Measurements from ENCODE around the gene SYNDIG1L.

The SYNDIG1L gene

GRCh38 chr14:74358176-74358829 lies 67.7 kb downstream of the SYNDIG1L start:
- no peak for DNase-seq

DNA sequence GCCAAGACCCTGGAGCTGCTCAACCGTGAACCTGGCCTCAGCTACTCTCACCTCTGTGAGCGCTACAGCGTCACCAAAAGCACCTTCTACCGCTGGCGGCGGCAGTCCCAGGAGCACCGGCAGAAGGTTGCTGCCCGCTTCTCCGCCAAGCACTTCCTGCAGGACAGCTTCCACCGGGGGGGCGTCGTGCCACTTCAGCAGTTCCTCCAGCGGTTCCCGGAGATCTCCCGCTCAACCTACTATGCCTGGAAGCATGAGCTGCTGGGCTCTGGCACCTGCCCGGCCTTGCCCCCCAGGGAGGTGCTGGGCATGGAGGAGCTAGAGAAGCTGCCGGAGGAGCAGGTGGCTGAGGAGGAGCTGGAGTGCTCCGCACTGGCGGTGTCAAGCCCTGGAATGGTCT lies 68.4 kb downstream of the SYNDIG1L start:
- no peak for DNase-seq

DNA sequence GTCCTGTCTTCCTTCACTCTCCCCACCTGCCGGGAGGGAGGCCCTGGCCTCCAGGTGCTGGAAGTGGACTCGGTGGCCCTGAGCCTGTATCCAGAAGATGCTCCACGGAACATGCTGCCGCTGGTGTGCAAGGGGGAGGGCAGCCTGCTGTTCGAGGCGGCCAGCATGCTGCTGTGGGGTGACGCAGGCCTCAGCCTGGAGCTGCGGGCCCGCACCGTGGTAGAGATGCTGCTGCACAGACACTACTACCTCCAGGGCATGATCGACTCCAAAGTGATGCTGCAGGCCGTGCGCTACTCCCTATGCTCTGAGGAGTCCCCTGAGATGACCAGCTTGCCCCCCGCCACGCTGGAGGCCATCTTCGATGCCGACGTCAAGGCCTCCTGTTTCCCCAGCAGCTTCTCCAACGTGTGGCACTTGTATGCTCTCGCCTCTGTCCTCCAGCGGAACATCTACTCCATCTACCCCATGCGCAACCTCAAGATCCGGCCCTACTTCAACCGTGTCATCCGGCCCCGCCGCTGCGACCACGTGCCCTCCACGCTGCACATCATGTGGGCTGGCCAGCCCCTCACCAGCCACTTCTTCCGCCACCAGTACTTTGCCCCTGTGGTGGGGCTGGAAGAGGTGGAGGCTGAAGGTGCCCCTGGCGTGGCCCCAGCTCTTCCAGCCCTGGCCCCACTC lies 69.0 kb downstream of the SYNDIG1L start:
- DNase-seq = no peak
